Stimulated activated CD4-positive, alpha-beta T cell treated with anti-CD3 and anti-CD28 coated beads, Interleukin-4, amount 100 ng/mL, for 24 hours (primary cell): ENCODE results near the gene TDRD12.
"Not testable (repeated sequence)": the region's sequence is repeated elsewhere in the genome, so short reads cannot be mapped to it uniquely, and the experiment has no call there.

ENCODE experiments used
- DNase-seq: peaks from one replicate; pipeline ENCODE4 v3.0.0-alpha.2; 2020

The TDRD12 gene

DNA sequence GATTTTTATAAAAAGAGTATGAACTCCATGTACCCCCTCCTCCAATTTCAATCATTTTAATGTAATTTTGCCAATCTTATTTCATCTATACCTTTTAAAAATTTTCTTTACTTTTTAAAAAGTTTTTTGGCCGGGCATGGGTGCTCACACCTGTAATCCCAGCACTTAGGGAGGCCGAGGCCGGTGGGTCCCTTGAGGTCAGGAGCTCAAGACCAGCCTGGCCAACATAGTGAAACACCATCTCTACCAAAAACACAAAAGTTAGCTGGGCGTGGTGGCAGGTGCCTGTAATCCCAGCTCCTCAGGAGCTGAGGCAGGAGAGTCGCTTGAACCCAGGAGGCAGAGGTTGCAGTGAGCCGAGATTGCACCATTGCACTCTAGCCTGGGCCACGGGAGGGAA lies 113.8 kb downstream of the TDRD12 start:
- not testable (repeated sequence) for DNase-seq

DNA sequence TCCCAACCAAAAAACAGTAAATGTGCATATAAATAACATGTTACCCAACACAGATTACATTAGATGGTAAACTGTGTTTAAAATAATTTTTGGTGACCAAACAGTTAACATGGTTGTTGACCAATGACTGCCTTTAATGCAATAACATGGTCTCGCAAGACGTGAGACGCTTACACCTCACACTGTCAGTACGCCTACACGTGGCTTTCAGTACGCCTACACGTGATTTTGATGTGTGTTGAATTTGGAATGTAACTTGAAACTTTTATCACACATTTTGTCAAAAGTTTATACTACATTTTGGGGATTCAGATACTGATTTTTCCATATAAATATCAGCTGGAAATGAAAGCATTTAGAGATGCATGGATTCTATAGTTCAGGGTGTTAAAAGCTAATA lies 118.0 kb downstream of the TDRD12 start:
- DNase-seq: no peak

DNA sequence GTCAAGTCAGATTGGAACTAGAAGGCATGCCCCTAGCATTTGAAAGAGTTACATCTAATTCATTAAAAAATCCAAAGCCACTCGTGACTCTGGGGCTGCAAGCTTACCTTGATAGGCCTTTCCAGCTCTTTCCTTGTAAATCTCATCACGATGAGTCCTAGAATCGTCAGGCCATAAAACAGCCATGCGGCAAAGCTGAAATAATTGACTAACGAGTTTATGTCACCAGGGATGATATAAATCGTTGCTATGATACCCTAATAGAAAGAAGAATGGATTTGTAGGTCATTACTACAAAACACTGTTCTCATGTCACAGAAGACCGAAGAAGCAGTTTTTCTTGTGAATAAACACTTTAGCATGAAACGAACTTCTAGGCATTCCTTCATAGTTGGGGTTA lies 122.5 kb downstream of the TDRD12 start:
- DNase-seq: no peak

DNA sequence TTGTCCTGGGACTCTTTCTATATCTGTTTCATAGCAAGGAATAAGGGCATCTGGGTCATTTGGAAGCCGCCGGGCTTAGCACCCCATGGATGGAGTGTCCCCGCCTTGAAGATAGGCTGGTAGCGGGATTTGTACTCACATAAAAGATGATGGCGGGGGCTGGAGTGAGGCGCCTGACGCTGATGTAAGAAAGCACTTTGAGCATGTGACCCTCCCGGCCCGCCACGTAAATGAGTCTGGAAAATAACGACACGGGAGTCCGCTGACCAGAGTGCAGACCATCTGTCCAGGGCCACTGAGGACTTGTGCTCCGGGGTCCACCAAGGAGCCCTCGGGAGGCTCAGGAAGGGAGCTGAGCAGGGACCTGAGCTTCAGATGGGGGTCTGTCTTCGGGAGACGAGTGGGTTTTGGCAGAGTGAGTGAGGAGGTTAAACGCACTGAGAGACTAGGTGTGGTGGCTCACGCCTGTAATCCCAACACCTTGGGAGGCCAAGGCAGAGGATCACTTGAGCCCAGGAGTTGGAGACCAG lies 124.2 kb downstream of the TDRD12 start:
- DNase-seq: no peak

DNA sequence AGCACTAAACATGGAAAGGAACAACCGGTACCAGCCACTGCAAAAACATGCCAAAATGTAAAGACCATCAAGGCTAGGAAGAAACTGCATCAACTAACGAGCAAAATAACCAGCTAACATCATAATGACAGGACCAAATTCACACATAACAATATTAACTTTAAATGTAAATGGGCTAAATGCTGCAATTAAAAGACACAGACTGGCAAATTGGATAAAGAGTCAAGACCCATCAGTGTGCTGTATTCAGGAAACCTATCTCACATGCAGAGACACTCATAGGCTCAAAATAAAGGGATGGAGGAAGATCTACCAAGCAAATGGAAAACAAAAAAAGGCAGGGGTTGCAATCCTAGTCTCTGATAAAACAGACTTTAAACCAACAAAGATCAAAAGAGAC lies 128.5 kb downstream of the TDRD12 start:
- not testable (repeated sequence) for DNase-seq

DNA sequence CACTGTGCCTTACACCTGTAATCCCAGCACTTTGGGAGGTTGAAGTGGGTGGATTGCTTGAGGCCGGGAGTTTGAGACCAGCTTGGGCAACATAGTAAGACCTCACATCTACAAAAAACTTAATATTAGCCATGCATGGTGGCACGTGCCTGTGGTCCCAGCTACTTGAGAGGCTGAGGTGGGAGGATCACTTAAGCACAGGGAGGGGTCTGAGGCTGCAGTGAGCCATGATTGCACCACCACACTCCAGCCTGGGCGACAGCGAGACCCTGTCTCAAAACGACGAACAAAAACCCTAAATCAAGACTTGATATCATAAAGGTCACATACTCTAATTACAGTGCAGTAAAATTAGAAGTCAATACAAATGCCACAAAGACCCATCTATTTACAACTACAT lies 132.6 kb downstream of the TDRD12 start:
- DNase-seq: no peak

DNA sequence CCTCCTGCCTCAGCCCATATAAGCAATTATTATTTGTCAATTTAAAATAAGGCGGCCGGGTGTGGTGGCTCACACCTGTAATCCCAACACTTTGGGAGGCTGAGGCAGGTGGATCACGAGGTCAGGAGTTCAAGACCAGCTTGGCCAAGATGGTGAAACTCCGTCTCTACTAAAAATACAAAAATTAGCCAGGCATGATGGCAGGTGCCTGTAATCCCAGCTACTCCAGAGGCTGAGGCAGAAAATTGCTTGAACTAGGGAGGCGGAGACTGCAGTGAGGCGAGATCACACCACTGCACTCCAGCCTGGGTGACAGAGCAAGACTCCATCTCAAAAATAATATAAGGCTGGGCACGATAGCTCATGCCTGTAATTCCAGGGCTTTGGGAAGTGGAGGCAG lies 137.3 kb downstream of the TDRD12 start:
- not testable (repeated sequence) for DNase-seq

DNA sequence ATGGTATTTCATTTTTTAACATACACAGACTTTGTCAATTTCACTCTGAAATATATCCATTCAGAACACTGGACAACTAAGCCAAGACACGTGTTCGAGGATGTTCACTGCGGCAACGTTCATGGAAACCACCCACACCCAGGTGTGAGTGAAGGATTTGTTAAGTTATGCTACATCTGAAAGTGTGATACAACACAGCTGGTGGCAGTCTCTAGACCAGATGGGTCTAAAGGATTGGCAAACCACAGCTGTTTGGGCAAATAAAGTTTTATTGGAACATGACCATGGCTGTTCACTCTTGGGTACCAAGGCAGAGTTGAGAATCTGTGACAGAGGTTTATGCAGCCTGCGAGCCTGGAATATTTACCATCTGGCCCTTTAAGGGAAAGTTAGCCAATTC lies 138.0 kb downstream of the TDRD12 start:
- DNase-seq: no peak

DNA sequence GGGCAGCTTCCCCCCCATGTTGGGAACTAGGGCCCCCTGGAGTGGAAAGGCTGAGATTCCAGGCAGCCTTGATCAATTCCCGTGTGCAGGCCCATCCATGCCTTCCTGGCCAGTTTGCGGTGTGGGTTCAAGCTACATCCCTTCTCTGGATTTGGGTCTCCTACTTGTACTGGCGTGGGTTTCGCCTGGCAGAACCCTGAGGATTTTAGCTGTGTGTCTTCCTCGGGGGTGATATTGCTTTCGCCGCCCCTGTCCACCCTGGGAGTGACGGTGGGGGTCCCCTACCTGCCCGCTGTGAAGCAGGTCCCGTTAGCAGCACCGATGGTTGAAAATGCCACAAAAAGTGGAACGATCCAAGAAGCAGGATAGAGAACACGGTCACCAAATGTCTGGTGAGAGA lies 138.6 kb downstream of the TDRD12 start:
- DNase-seq: no peak

DNA sequence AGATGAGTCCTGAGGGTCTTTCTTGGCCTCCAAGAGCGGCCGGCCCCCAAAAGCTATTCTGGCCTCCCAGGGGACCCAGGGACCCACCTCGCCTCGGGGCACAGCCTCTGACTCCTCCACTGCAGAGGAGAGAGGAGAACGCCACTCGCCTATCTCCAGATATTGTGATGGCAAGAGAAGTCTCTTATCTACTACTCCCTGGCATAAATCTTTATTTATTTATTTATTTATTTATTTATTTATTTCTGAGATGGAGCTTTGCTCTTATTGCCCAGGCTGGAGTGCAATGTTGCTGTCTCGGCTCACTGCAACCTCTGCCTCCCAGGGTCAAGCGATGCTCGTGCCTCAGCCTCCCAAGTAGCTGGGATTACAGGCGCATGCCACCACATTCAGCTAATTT lies 139.0 kb downstream of the TDRD12 start:
- DNase-seq: no peak

DNA sequence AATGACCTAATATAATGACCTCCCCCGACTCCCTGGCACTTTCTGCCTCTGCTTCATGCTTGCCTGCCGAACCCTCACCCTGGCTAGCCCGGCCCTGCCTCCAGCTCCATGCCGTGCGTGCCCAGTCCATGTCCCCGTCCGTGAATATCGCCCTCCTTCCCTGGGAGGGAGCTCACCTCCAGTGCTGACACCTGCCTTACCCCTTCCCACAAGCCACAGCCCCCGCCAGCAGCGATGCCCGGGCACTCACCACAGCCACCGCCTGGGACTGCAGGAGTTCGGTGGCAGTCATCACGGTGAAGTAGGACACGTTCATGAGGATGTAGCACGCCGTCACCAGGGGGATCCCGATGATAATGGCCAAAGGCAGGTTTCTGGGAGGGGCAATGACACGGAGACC lies 140.0 kb downstream of the TDRD12 start:
- DNase-seq: no peak

DNA sequence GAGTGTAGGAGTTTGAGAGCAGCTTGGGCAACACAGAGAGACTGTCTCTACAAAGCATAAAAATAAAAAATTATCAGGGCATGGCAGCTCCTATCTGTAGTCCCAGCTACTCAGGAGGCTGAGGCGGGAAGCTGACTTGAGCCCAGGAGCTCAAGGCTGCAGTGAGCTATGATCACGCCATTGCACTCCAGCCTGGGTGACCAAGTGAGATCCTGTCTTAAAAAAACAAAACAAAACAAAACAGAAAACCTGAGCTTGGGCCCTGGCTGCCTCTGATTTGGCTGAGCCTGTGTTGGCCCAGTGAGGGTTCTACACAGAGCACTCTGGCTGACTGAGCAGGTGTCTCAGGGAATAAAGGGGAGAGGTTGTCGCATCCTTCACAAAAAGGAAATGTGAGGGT lies 142.0 kb downstream of the TDRD12 start:
- no peak for DNase-seq

DNA sequence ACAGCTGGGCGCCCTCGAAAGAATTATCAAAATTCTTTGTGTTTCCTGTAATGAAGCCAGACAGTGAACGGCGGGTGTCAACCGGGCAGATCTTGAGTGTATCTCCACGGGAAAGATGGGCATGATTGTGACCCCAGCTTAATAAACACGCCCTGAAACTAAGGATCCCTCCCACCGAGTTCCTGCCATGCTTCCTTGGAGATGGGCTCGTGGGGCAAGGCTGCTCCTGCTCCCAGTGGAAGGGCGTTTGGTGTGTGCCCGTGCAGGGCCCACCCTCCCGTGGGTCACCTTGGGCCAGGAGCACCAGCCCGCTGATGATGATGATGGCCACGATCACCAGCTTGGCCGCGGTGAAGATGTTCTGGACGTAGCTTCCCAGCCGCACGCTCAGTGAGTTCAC lies 142.6 kb downstream of the TDRD12 start:
- no peak for DNase-seq

DNA sequence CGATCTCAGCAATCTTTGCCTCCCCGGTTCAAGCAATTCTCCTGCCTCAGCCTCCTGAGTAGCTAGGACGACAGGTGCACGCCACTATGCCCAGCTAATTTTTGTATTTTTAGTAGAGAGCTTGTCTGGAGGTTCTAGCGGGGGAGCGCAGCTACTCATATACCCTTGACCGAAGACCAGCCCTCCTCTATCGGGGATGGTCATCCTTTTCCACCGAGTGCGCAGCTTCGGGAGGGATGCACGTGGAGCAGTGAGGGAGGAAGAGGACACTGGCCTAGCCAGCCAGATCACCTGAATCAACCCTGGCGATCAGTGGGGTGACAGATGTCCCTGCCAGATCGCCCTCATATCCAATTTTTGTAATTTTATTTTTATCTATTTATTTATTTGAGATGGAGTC lies 143.2 kb downstream of the TDRD12 start:
- no peak for DNase-seq

DNA sequence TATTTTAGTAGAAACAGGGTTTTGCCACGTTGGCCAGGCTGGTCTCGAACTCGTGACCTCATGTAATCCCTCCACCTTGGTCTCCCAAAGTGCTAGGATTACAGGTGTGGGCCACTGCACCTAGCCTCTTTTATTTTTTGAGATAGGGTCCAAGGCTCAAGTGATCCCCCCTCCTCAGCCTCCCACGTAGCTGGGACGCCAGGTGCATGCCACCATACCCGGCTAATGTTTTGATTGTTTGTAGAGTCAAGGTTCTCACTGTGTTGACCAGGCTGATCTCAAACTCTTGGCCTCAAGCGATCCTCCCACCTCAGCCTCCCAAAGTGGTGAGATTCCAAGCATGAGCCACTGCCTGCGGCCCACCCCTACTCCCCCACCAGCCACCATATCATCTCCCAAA lies 143.7 kb downstream of the TDRD12 start:
- DNase-seq: no peak

DNA sequence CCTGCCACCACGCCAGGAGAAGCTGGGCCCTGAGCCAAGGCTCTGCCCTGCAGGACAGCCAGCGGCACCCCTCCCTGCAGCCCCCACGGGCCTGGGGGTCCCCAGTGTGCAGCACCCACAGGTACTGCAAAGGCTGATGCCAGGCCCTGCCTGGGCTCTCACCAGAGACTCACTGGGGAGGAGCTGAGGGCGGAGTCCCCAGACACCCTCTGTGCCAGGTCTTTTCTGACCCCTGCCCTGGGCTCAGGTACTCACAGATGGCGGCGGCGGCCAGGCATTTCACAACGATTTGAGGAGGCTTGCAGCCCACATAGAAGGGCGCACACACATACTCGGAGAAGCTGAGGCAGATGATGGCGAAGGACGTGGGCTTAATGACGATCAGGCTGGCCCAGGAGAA lies 144.3 kb downstream of the TDRD12 start:
- no peak for DNase-seq

DNA sequence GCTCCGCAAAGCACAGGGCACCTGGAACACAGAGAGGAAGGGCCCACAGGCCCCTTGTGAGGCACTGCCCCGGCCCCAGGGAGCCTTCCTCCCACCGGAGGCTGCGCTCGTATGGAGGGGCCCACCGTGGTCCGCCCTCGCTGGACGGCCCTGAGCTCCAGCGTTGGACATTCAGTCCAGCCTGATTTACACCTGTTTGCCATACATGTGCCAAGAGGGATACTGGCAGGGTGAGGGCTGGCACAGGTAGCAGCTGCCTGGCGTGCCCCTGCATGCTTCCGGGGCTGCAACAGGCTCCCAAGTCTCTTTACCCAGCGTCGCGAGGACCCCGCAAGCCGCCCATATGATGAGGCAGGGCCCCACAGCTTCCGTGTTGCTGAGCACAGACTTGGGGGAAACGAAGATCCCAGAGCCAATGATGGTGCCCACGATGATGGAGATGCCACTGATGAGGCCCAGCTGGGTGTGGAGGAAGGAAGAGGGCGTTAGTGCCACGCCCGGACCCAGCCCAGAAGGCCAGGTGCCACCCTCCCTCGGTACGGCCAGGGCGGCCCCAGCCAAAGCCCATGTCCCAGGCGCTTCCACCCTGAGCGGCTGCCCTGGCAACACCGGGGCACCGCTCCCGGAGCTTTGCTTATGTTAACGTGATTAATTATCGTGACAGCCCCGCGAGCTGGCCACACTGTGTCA lies 144.9 kb downstream of the TDRD12 start:
- no peak for DNase-seq

DNA sequence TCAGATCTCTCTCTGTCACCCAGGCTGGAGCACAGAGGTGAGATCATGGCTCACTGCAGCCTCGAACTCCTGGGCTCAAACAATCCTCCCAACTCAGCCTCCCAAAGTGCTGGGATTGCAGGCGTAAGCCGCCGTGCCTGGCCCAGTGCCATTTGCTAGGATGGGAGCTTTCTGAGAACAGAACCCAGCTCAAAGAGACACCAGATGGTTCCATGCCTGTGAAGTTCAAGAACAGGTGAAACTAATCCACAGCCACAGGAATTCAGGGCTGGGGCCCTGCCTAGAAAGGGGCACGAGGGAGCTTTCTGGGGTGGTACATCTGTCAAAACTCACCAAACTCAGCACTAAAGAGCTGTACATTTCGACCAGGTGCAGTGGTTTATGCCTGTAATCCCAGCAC lies 145.8 kb downstream of the TDRD12 start:
- DNase-seq: no peak

DNA sequence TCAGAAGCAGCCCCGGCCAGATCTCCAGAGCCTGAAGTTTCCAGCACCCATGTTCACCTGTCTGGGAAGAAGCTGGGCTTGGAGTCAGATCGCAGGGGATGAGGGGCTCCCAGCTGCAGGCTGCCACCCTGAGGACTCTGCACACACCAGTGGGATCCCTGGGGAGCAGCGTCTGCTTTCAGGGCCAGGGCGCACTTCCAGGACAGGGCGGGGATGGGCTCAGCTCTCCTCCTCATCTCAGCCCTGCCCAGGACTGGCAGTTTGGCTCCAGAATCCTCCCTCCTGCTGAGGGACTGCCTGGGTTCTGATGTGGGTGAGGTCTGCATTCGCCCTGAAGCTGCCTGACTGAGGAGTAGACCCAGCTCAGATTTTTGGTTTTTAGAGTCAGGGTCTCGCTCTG lies 146.5 kb downstream of the TDRD12 start:
- no peak for DNase-seq

DNA sequence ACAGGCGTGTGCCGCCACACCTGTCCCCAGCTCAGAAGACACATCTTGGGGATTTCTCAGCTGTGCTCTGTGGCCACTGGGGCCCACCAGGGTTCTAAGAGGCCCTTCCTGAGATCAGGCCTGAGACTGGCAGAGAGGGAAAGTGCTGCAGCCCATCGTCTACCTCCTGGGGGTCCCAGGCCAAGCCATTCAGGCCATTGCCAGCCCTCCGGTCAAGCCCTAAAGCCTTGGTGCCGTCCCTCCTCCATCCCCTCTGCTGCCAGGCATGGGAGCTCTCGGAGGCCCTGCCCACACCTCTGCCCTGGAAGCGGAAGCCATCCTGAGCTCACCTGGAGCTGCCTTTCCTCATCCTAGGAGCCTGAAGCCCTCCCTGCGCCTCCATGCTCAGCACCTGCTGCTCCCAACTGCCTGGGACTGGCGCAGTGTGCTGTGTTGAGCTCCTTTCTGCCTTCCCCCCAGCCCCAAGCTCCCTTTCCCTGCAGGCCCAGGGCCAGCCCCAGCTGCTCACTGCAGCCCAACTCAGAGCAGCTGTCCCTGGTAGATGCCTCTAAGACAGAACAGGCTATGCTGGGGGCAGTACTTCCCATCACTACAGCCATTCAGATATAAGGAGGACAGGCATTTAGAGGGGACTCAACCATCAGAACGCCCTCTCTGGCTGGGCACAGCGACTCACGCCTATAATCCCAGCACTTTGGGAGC lies 147.1 kb downstream of the TDRD12 start:
- DNase-seq: no peak

DNA sequence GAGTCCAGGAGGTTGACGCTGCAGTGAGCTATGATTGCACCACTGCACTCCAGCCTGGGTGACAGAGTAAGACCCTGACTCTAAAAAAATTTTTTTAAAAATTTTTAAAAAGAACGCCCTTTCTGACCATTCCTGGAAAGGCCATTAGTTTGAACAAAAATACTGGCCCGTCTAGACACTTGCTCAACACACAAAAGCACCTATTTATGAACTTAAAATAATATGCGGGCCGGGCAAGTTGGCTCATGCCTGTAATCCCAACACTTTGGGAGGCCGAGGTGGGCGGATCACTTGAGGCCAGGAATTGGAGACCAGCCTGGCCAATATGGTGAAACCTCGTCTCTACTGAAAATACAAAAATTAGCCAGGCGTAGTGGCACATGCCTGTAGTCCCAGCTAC lies 147.9 kb downstream of the TDRD12 start:
- not testable (repeated sequence) for DNase-seq

DNA sequence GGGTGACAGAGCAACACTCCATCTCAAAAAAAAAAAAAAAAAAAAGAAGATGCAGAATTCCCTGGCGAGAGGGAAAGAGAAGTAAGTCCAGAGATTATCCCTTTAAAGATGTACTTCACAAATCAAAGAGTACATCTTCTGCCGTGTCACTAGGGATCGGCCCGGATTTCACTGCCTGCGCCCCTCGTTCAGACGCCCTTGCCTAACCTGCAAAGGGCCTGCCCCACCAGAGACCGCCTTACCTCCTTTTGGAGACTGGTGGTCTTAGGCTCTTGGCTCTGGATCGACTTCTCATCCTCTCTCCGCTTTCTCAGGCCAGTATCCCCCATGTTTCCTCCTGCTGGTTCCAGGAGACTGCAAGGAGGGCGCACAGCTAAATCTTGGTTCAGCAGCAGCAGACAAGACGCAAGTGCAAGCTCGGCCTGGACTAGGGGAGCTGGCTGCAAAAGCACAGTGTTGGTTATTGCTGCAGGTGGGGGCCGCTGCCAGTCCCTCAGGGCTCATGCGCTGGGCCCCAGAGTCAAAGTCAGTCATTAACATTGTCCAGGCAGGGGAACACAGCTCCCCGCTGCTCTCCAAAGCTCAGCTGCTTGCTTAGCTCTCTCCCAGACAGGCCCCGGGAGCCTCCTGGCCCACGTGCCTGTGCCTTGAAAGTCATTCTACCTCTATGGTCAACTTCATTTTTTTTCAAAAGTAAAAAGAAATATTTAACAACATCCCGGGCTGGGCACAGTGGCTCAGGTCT lies 148.8 kb downstream of the TDRD12 start:
- no peak for DNase-seq

DNA sequence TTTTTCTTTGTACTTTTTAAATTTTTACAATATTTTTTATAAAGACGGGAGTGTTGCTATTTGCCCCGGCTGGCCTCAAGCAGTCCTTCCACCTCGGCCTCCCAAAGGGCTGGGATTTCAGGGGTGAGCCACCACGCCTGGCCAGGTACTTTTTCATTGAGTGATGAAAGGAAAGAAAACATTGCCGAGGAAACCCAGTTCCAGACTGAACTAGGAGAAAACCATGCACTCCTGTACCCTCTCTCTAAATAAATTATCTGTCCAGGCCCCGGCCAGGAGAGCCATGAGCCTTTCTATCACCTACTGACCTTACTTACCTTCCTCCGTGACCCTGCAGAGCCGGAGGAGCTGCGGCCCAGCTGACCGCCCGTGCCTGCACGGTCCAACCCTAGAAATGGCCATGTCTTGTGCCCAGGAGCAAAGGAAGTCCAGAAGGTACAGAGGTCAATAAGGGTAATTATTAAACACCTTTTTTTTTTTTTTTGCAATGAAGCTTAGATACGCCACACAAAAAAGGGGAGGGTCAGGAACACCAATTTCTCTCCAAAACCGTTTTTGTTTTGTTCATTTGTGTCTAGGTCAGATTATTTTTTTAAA lies 149.9 kb downstream of the TDRD12 start, which contains the start of gene SLC7A9:
Gene SLC7A9 (minus strand): TSS at position 399 of the 597 bp plus-strand sequence. CDS start 1,233 bp downstream, outside the sequence.
- no peak for DNase-seq
